CD14-positive monocyte (primary cell): ENCODE measurements around the gene UBA1. TPM values are rescaled to one million over a fixed set of nuclear protein-coding genes. Genes with fewer than 3 reads are reported as not detected.
A peak's percentile ranks its signal among the peaks of the same experiment; 100 is the strongest.

ENCODE experiments used
- DNase-seq, 3 donors: peaks; one replicate each; pipeline ENCODE4 v3.0.0-alpha.2; 2011 to 2022
- H2AFZ ChIP-seq: 2 replicates; pipeline ENCODE4 v1.6.0; 2012; ENCODE audit warnings: mild to moderate bottlenecking, low read depth, low read length, inconsistent platforms; ENCODE audit not compliant: insufficient read depth, poor library complexity, severe bottlenecking
- H3K27ac ChIP-seq, 2 donors: 1 replicate in 1 of 2; 2 replicates in 1 of 2; pipeline ENCODE4 v1.5.1; 2012 to 2013; ENCODE audit warnings: low read length in 2 of 2, control low read depth in 1 of 2, inconsistent platforms in 1 of 2, low read depth in 1 of 2, mild to moderate bottlenecking in 1 of 2
- H3K27me3 ChIP-seq, 2 donors: one replicate each; pipeline versions ENCODE4 v1.6.0 to v1.6.1; 2011 to 2013; ENCODE audit warnings: low read length in 2 of 2; ENCODE audit not compliant: control insufficient read depth in 2 of 2, insufficient read depth in 2 of 2
- H3K36me3 ChIP-seq, 2 donors: replicated peaks in 1 of 2; 1 replicate in 1 of 2; 2 replicates in 1 of 2; pipeline versions ENCODE4 v1.5.1 to v1.6.1; 2012 to 2013; ENCODE audit warnings: low read length in 2 of 2, control low read depth in 1 of 2, inconsistent platforms in 1 of 2, mild to moderate bottlenecking in 1 of 2; ENCODE audit not compliant: insufficient read depth in 2 of 2, control insufficient read depth in 1 of 2
- H3K4me1 ChIP-seq, 2 donors: 1 replicate in 1 of 2; 2 replicates in 1 of 2; pipeline versions ENCODE4 v1.5.1 to v1.6.1; 2012 to 2013; ENCODE audit warnings: low read length in 2 of 2, control low read depth in 1 of 2, inconsistent platforms in 1 of 2, mild to moderate bottlenecking in 1 of 2, moderate library complexity in 1 of 2; ENCODE audit not compliant: insufficient read depth in 2 of 2, control insufficient read depth in 1 of 2
- H3K4me2 ChIP-seq: replicated peaks from 2 replicates; pipeline ENCODE3; 2012; ENCODE audit warnings: low read length, moderate library complexity, mild to moderate bottlenecking; ENCODE audit not compliant: poor library complexity, severe bottlenecking; ENCODE audit errors: extremely low read depth
- H3K4me3 ChIP-seq, 3 experiments: fragments of 200-600 bp in 1 of 3; sonication (generic) in 1 of 3; replicated peaks in 1 of 3; 1 replicate in 2 of 3; 2 replicates in 1 of 3; pipeline ENCODE4 v1.5.1; 2011 to 2013; ENCODE audit warnings: low read length in 3 of 3, mild to moderate bottlenecking in 3 of 3, control low read depth in 2 of 3, low read depth in 2 of 3, inconsistent platforms in 1 of 3, moderate library complexity in 1 of 3
- H3K79me2 ChIP-seq: 2 replicates; pipeline ENCODE4 v1.6.0; 2012; ENCODE audit warnings: mild to moderate bottlenecking, control low read depth, inconsistent platforms, low read length, moderate library complexity; ENCODE audit not compliant: insufficient read depth
- H3K9ac ChIP-seq: 2 replicates; pipeline ENCODE4 v1.6.0; 2017; ENCODE audit warnings: low read length, mild to moderate bottlenecking; ENCODE audit not compliant: insufficient read depth, poor library complexity, severe bottlenecking
- H3K9me3 ChIP-seq, 2 donors: replicated peaks in 1 of 2; 1 replicate in 1 of 2; 2 replicates in 1 of 2; pipeline versions ENCODE4 v1.5.1 to v1.6.1; 2012 to 2013; ENCODE audit warnings: low read length in 2 of 2, control low read depth in 1 of 2; ENCODE audit not compliant: control insufficient read depth in 1 of 2, insufficient read depth in 1 of 2
- H4K20me1 ChIP-seq: 2 replicates; pipeline ENCODE4 v1.6.0; 2012; ENCODE audit warnings: mild to moderate bottlenecking, low read length, control low read depth, moderate library complexity; ENCODE audit not compliant: insufficient read depth
- H3K27ac Mint-ChIP-seq, 7 donors: one replicate each; pipeline ENCODE4 v1.8.0; 2020; ENCODE audit warnings: mild to moderate bottlenecking in 7 of 7, mixed read lengths in 7 of 7, moderate library complexity in 6 of 7, inconsistent platforms in 2 of 7
- H3K27me3 Mint-ChIP-seq, 3 donors: one replicate each; pipeline ENCODE4 v1.8.0; 2021 to 2022; ENCODE audit warnings: low read depth in 3 of 3, mild to moderate bottlenecking in 3 of 3, mixed read lengths in 3 of 3, moderate library complexity in 3 of 3, inconsistent platforms in 1 of 3
- H3K36me3 Mint-ChIP-seq, 2 donors: one replicate each; pipeline ENCODE4 v1.8.0; 2020; ENCODE audit warnings: mixed read lengths in 2 of 2, inconsistent platforms in 1 of 2, mild to moderate bottlenecking in 1 of 2
- H3K4me1 Mint-ChIP-seq: one replicate; pipeline ENCODE4 v1.8.0; 2020; ENCODE audit warnings: mild to moderate bottlenecking, mixed read lengths
- H3K4me3 Mint-ChIP-seq, 2 donors: one replicate each; pipeline ENCODE4 v1.8.0; 2020; ENCODE audit warnings: mild to moderate bottlenecking in 2 of 2, mixed read lengths in 2 of 2, moderate library complexity in 1 of 2
- H3K9me3 Mint-ChIP-seq, 7 donors: one replicate each; pipeline ENCODE4 v1.8.0; 2020 to 2022; ENCODE audit warnings: mixed read lengths in 7 of 7, mild to moderate bottlenecking in 6 of 7, moderate library complexity in 6 of 7, inconsistent platforms in 2 of 7
- CTCF ChIP-seq: fragments of 200-600 bp; IDR thresholded peaks from one replicate; pipeline ENCODE4 v1.8.0; 2022; ENCODE audit warnings: antibody characterized with exemption, mild to moderate bottlenecking
- WGBS: methylation state at CpG from one replicate; pipeline ENCODE4 v1.1.5; 2013; ENCODE audit warnings: missing lambda C conversion rate; ENCODE audit not compliant: insufficient coverage; 5-methylcytosine and 5-hydroxymethylcytosine counted together
- intact Hi-C, 2 donors: fragments of 100-400 bp; cut with micrococcal nuclease; formaldehyde crosslinking; loops; one replicate each; pipeline versions ENCODE4 v1.15.0 to v1.15.1; 2023
- polyA plus RNA-seq, 3 donors: library from polyadenylated mRNA; depleted of rRNA in 1 of 3; unstranded in 2 of 3; stranded (reverse) in 1 of 3; fragments of 300-500 nt in 2 of 3; fragments of >200 nt in 1 of 3; fragmentation: Illumina TruSeq in 2 of 3; gene quantifications; 1 replicate in 2 of 3; 2 replicates in 1 of 3; pipeline ENCODE4 v1.2.3, GENCODE V29; 2012 to 2021

The UBA1 gene
- polyA plus RNA-seq, 3 donors, result 125 to 157 (median 150) TPM

- Mint-ChIP-seq H3K4me1 (no peaks in the 10 kb centered on the region), H3K9me3 (peaks cover 0 to 8% (median 0%) of the 10 kb centered on the region in 7 donors), H3K27me3 (peaks cover 0 to 56% (median 0%) of the 10 kb centered on the region in 3 donors), H3K36me3 (peaks cover 23 to 24% of the 10 kb centered on the region in 2 donors), H3K27ac (peak overlapping the region in 1 of 7 donors; percentile 23), H3K4me3 (no peak overlapping the region)
- H3K4me2 ChIP-seq, result no peak overlapping the region
- no peak for TF ChIP-seq CTCF
- DNase-seq, result no peak
- peaks cover 5% of the 10 kb centered on the region for H3K79me2 ChIP-seq
- intact Hi-C loops, result no loop called here
- no peak overlapping the region for H3K4me3 ChIP-seq
- H3K27ac ChIP-seq, result no peak overlapping the region
- peaks cover 14 to 35% of the 10 kb centered on the region in 2 donors for H3K36me3 ChIP-seq
- no peaks in the 10 kb centered on the region for H3K9me3 ChIP-seq
- H3K9ac ChIP-seq, result no peak overlapping the region
- H3K4me1 ChIP-seq, result no peaks in the 10 kb centered on the region
- 100% methylated on average over 3 of the region's 7 CpGs for WGBS
- no peaks in the 10 kb centered on the region for H4K20me1 ChIP-seq
- no peak overlapping the region for H2AFZ ChIP-seq
- peaks cover 0 to 6% of the 10 kb centered on the region in 2 donors for H3K27me3 ChIP-seq
These were observed 47.0 kb downstream of the UBA1 start for GRCh38 chrX:47240619-47241018.

GRCh38 chrX:47241201-47242011 is 47.8 kb downstream of the UBA1 start:
- Histone ChIP-seq H3K4me3 (no peak overlapping the region), H3K36me3 (peaks cover 14 to 40% of the 10 kb centered on the region in 2 donors), H2AFZ (no peak overlapping the region), H3K79me2 (peaks cover 5% of the 10 kb centered on the region), H3K27me3 (peaks cover 0 to 3% of the 10 kb centered on the region in 2 donors), H3K4me1 (no peaks in the 10 kb centered on the region), H3K9ac (no peak overlapping the region), H3K9me3 (no peaks in the 10 kb centered on the region), H3K4me2 (no peak overlapping the region), H3K27ac (no peak overlapping the region), H4K20me1 (no peaks in the 10 kb centered on the region)
- peaks cover 0 to 8% (median 0%) of the 10 kb centered on the region in 7 donors for H3K9me3 Mint-ChIP-seq
- H3K4me1 Mint-ChIP-seq, result no peaks in the 10 kb centered on the region
- WGBS, result 95% methylated on average over 3 of the region's 18 CpGs
- intact Hi-C loops, result no loop called here
- peaks cover 0 to 61% (median 0%) of the 10 kb centered on the region in 3 donors for H3K27me3 Mint-ChIP-seq
- H3K36me3 Mint-ChIP-seq, result peaks cover 26 to 32% of the 10 kb centered on the region in 2 donors
- no peak overlapping the region for H3K4me3 Mint-ChIP-seq
- no peak for DNase-seq
- no peak for TF ChIP-seq CTCF
- H3K27ac Mint-ChIP-seq, result peak overlapping the region in 1 of 7 donors; percentile 26
